ENCODE data around the gene TSPEAR. TPM values are rescaled to one million over a fixed set of nuclear protein-coding genes. Genes with fewer than 3 reads are reported as not detected.

Gene TSPEAR
- total RNA-seq, 1 experiment from 2014 or later = 2.1 TPM

- H3K27me3 Mint-ChIP-seq (ENCODE audit: low read depth) = peaks cover 10% of the 10 kb centered on the region
- no peak overlapping the region for H3K27ac Mint-ChIP-seq
- TF ChIP-seq USF2 (CRISPR knock-in tag; IDR thresholded peaks at IDR 0.05) (no peak), TCF7 (CRISPR knock-in tag; IDR thresholded peaks at IDR 0.05; ENCODE audit: low read depth) (no peak), CREB1 (CRISPR knock-in tag; IDR thresholded peaks at IDR 0.05) (no peak), JAZF1 (CRISPR knock-in tag; IDR thresholded peaks at IDR 0.05) (no peak), ZNF263 (CRISPR knock-in tag; IDR thresholded peaks at IDR 0.05; ENCODE audit: low read depth) (no peak), NR3C1 (CRISPR knock-in tag; conservative IDR thresholded peaks at IDR 0.05; ENCODE audit: low read depth) (no peak), GABPB1 (CRISPR knock-in tag; IDR thresholded peaks at IDR 0.05) (no peak), CREM (CRISPR knock-in tag; IDR thresholded peaks at IDR 0.05) (no peak), IRF2 (CRISPR knock-in tag; IDR thresholded peaks at IDR 0.05; ENCODE audit: borderline replicate concordance, low read depth) (no peak), TEAD1 (CRISPR knock-in tag; IDR thresholded peaks at IDR 0.05) (no peak), NFATC4 (CRISPR knock-in tag; IDR thresholded peaks at IDR 0.05) (no peak)
- DNase-seq (ENCODE audit: low spot score) (no peak), ATAC-seq (no peak)
- POLR2A ChIA-PET = no interaction called here
- CTCF ChIA-PET = interaction anchor here (1.0 to 1.3 kb wide), 2 partner anchors 100 to 139 kb away, joined by 4 to 6 read pairs; no protein-coding TSS in a partner anchor
- H3K4me1 Mint-ChIP-seq = peaks cover 10% of the 10 kb centered on the region
- peaks cover 13% of the 10 kb centered on the region for H3K9me3 Mint-ChIP-seq
- H3K36me3 Mint-ChIP-seq = peaks cover 11% of the 10 kb centered on the region
- H3K4me3 Mint-ChIP-seq = no peak overlapping the region
Observed at GRCh38 chr21:44649521-44650100, 61.8 kb downstream of the TSPEAR start.

GRCh38 chr21:44648557-44649311 is 62.6 kb downstream of the TSPEAR start:
- POLR2A ChIA-PET = no interaction called here
- Mint-ChIP-seq H3K27me3 (ENCODE audit: low read depth) (peaks cover 10% of the 10 kb centered on the region), H3K4me3 (no peak overlapping the region), H3K4me1 (peaks cover 10% of the 10 kb centered on the region), H3K27ac (no peak overlapping the region), H3K9me3 (peaks cover 22% of the 10 kb centered on the region), H3K36me3 (peaks cover 18% of the 10 kb centered on the region)
- DNase-seq (ENCODE audit: low spot score) (no peak), ATAC-seq (no peak)
- TF ChIP-seq, protein P1, sequence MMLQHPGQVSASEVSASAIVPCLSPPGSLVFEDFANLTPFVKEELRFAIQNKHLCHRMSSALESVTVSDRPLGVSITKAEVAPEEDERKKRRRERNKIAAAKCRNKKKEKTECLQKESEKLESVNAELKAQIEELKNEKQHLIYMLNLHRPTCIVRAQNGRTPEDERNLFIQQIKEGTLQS (CRISPR knock-in tag; conservative IDR thresholded peaks at IDR 0.05) = no peak
- TF ChIP-seq ESRRA (CRISPR knock-in tag; IDR thresholded peaks at IDR 0.05; ENCODE audit: borderline replicate concordance) = no peak
- no peak for TF ChIP-seq RELA (CRISPR knock-in tag; IDR thresholded peaks at IDR 0.05; ENCODE audit: borderline replicate concordance)
- no peak for TF ChIP-seq NR3C1 (CRISPR knock-in tag; conservative IDR thresholded peaks at IDR 0.05; ENCODE audit: low read depth)
- TF ChIP-seq IRF2 (CRISPR knock-in tag; IDR thresholded peaks at IDR 0.05; ENCODE audit: borderline replicate concordance, low read depth) = no peak
- TF ChIP-seq, protein P2, sequence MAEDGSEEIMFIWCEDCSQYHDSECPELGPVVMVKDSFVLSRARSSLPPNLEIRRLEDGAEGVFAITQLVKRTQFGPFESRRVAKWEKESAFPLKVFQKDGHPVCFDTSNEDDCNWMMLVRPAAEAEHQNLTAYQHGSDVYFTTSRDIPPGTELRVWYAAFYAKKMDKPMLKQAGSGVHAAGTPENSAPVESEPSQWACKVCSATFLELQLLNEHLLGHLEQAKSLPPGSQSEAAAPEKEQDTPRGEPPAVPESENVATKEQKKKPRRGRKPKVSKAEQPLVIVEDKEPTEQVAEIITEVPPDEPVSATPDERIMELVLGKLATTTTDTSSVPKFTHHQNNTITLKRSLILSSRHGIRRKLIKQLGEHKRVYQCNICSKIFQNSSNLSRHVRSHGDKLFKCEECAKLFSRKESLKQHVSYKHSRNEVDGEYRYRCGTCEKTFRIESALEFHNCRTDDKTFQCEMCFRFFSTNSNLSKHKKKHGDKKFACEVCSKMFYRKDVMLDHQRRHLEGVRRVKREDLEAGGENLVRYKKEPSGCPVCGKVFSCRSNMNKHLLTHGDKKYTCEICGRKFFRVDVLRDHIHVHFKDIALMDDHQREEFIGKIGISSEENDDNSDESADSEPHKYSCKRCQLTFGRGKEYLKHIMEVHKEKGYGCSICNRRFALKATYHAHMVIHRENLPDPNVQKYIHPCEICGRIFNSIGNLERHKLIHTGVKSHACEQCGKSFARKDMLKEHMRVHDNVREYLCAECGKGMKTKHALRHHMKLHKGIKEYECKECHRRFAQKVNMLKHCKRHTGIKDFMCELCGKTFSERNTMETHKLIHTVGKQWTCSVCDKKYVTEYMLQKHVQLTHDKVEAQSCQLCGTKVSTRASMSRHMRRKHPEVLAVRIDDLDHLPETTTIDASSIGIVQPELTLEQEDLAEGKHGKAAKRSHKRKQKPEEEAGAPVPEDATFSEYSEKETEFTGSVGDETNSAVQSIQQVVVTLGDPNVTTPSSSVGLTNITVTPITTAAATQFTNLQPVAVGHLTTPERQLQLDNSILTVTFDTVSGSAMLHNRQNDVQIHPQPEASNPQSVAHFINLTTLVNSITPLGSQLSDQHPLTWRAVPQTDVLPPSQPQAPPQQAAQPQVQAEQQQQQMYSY (CRISPR knock-in tag; IDR thresholded peaks at IDR 0.05) = no peak
- no peak for TF ChIP-seq TCF7 (CRISPR knock-in tag; IDR thresholded peaks at IDR 0.05; ENCODE audit: low read depth)
- TF ChIP-seq, protein P3, sequence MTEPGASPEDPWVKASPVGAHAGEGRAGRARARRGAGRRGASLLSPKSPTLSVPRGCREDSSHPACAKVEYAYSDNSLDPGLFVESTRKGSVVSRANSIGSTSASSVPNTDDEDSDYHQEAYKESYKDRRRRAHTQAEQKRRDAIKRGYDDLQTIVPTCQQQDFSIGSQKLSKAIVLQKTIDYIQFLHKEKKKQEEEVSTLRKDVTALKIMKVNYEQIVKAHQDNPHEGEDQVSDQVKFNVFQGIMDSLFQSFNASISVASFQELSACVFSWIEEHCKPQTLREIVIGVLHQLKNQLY (CRISPR knock-in tag; IDR thresholded peaks at IDR 0.05) = no peak
- TF ChIP-seq ATF6 (CRISPR knock-in tag; IDR thresholded peaks at IDR 0.05) = no peak
- no peak for TF ChIP-seq ETV6 (CRISPR knock-in tag; IDR thresholded peaks at IDR 0.05)
- no peak for TF ChIP-seq RORB (CRISPR knock-in tag; IDR thresholded peaks at IDR 0.05)
- CTCF ChIA-PET = interaction anchor here (1.0 to 1.3 kb wide), 2 partner anchors 99 to 138 kb away, joined by 4 to 6 read pairs; no protein-coding TSS in a partner anchor
